IMR-90 (cell line): Measurements from ENCODE around the gene SPCS2. TPM values are rescaled to one million over a fixed set of nuclear protein-coding genes. Genes with fewer than 3 reads are reported as not detected.
"Not testable (repeated sequence)": the region's sequence is repeated elsewhere in the genome, so short reads cannot be mapped to it uniquely, and the experiment has no call there.

Source experiments
- ATAC-seq: fragments of 200-7000 bp; cut with Tn5 transposase; 2 replicates; pipeline ENCODE4 v1.9.1; 2020; ENCODE audit warnings: low read depth, mild to moderate bottlenecking, moderate library complexity
- BruUV-seq: library from RNA; stranded (reverse); fragments of 400-500 nt; replicated peaks from 2 replicates; lab custom pipeline; 2021; lab: Mats Ljungman, UMichigan
- CTCF ChIA-PET: fragments of 300-600 bp; formaldehyde crosslinking; extraction: SDS; loops from one replicate; lab custom pipeline; 2021; ENCODE audit warnings: antibody characterized with exemption; lab: Yijun Ruan, JAX
- POLR2A ChIA-PET: fragments of 300-600 bp; sonication (Branson Sonifier 250); formaldehyde crosslinking; loops from one replicate; lab custom pipeline; 2022; ENCODE audit warnings: antibody characterized with exemption; ENCODE audit not compliant: unreplicated experiment; lab: Charles Lee
- DNase-seq: peaks from one replicate; pipeline ENCODE4 v3.0.0; 2013
- H2AFZ ChIP-seq: replicated peaks from 2 replicates; pipeline ENCODE3; 2013; ENCODE audit warnings: low read length, mild to moderate bottlenecking; ENCODE audit not compliant: poor library complexity
- H2AK5ac ChIP-seq: 2 replicates; pipeline ENCODE4 v1.6.1; 2013; ENCODE audit warnings: low read depth, low read length, inconsistent platforms
- H2AK9ac ChIP-seq: replicated peaks from 2 replicates; pipeline ENCODE3; 2013; ENCODE audit warnings: mild to moderate bottlenecking, low read depth, low read length, moderate library complexity; ENCODE audit not compliant: poor library complexity
- H2BK120ac ChIP-seq: 2 replicates; pipeline ENCODE4 v1.6.1; 2013; ENCODE audit warnings: low read depth, low read length, inconsistent platforms
- H2BK15ac ChIP-seq: 3 replicates; pipeline ENCODE4 v1.6.1; 2013; ENCODE audit warnings: low read depth, low read length, inconsistent platforms
- H2BK20ac ChIP-seq: 2 replicates; pipeline ENCODE4 v1.6.1; 2013; ENCODE audit warnings: low read depth, mild to moderate bottlenecking, inconsistent platforms, low read length, moderate library complexity
- H2BK5ac ChIP-seq: 2 replicates; pipeline ENCODE4 v1.6.1; 2013; ENCODE audit warnings: mild to moderate bottlenecking, low read depth, low read length, inconsistent platforms; ENCODE audit not compliant: poor library complexity, severe bottlenecking
- H3K14ac ChIP-seq: replicated peaks from 2 replicates; pipeline ENCODE4 v1.6.1; 2013; ENCODE audit warnings: low read depth, low read length, inconsistent platforms
- H3K18ac ChIP-seq: 2 replicates; pipeline ENCODE4 v1.6.1; 2013; ENCODE audit warnings: low read depth, low read length, control low read depth
- H3K23ac ChIP-seq: 2 replicates; pipeline ENCODE4 v1.6.1; 2013; ENCODE audit warnings: low read depth, low read length, inconsistent platforms
- H3K27ac ChIP-seq: 2 replicates; pipeline ENCODE4 v1.5.1; 2013; ENCODE audit warnings: mild to moderate bottlenecking, control low read depth, low read length; ENCODE audit not compliant: insufficient read depth
- H3K27me3 ChIP-seq: 2 replicates; pipeline ENCODE4 v1.6.1; 2013; ENCODE audit warnings: low read length; ENCODE audit not compliant: control insufficient read depth, insufficient read depth
- H3K36me3 ChIP-seq: 2 replicates; pipeline ENCODE4 v1.6.1; 2013; ENCODE audit warnings: low read length, mixed read lengths; ENCODE audit not compliant: control insufficient read depth, insufficient read depth
- H3K4ac ChIP-seq: 2 replicates; pipeline ENCODE4 v1.6.1; 2013; ENCODE audit warnings: low read depth, low read length, inconsistent platforms
- H3K4me1 ChIP-seq: 2 replicates; pipeline ENCODE4 v1.6.1; 2013; ENCODE audit warnings: low read length, mixed read lengths; ENCODE audit not compliant: control insufficient read depth, insufficient read depth
- H3K4me2 ChIP-seq: 2 replicates; pipeline ENCODE4 v1.6.1; 2013; ENCODE audit warnings: low read depth, mild to moderate bottlenecking, control low read depth, low read length, moderate library complexity
- H3K4me3 ChIP-seq: 2 replicates; pipeline ENCODE4 v1.5.1; 2013; ENCODE audit warnings: low read depth, mild to moderate bottlenecking, control low read depth, low read length, moderate library complexity; ENCODE audit not compliant: insufficient read depth
- H3K56ac ChIP-seq: 2 replicates; pipeline ENCODE4 v1.6.1; 2013; ENCODE audit warnings: low read length, inconsistent platforms; ENCODE audit not compliant: insufficient read depth; ENCODE audit errors: extremely low read depth
- H3K79me1 ChIP-seq, 2 experiments: 2 replicates each; pipeline ENCODE4 v1.6.1; 2013; ENCODE audit warnings: low read length in 2 of 2, inconsistent platforms in 1 of 2, low read depth in 1 of 2
- H3K9ac ChIP-seq: 2 replicates; pipeline ENCODE4 v1.6.1; 2013; ENCODE audit warnings: low read depth, low read length, control low read depth
- H3K9me1 ChIP-seq: 2 replicates; pipeline ENCODE4 v1.6.1; 2013; ENCODE audit warnings: low read length, inconsistent platforms; ENCODE audit not compliant: insufficient read depth
- H3K9me3 ChIP-seq: 2 replicates; pipeline ENCODE4 v1.6.1; 2013; ENCODE audit warnings: low read length; ENCODE audit not compliant: control insufficient read depth, insufficient read depth
- H4K20me1 ChIP-seq: 2 replicates; pipeline ENCODE4 v1.6.1; 2013; ENCODE audit warnings: low read length, inconsistent platforms; ENCODE audit not compliant: insufficient read depth
- H4K5ac ChIP-seq: 2 replicates; pipeline ENCODE4 v1.6.1; 2013; ENCODE audit warnings: mild to moderate bottlenecking, low read depth, low read length, control low read depth
- H4K8ac ChIP-seq, 2 experiments: 2 replicates each; pipeline ENCODE4 v1.6.1; 2013; ENCODE audit warnings: low read depth in 2 of 2, low read length in 2 of 2, control low read depth in 1 of 2, inconsistent platforms in 1 of 2
- H4K91ac ChIP-seq: 2 replicates; pipeline ENCODE4 v1.6.1; 2013; ENCODE audit warnings: low read depth, low read length, inconsistent platforms; ENCODE audit not compliant: insufficient read depth
- MXI1 ChIP-seq: IDR thresholded peaks from 2 replicates; pipeline ENCODE4 v1.6.1; 2012; ENCODE audit warnings: low read depth, mild to moderate bottlenecking, low read length, moderate library complexity, borderline replicate concordance
- RCOR1 ChIP-seq: IDR thresholded peaks from 2 replicates; pipeline ENCODE4 v1.6.1; 2012; ENCODE audit warnings: mild to moderate bottlenecking, low read length, improper control_type of control experiment; ENCODE audit not compliant: insufficient replicate concordance
- WGBS, 2 experiments: methylation state at CpG; one replicate each; pipeline versions ENCODE4 v1.1.5 to v1.1.7; 2013; ENCODE audit warnings: missing lambda C conversion rate in 2 of 2; ENCODE audit not compliant: insufficient read length in 1 of 2; ENCODE audit errors: extremely low coverage in 2 of 2; 5-methylcytosine and 5-hydroxymethylcytosine counted together
- dilution Hi-C: fragments of 300-500 bp; cut with HindIII; formaldehyde crosslinking; loops from one replicate; pipeline ENCODE4 v1.14.3; 2018; ENCODE audit warnings: low sequenced_read_pairs; ENCODE audit not compliant: unreplicated experiment
- in situ Hi-C: fragments of 300-500 bp; cut with MboI; formaldehyde crosslinking; loops from 3 replicates; pipeline ENCODE4 v1.14.3; 2019; ENCODE audit warnings: low sequenced_read_pairs, inconsistent platforms, mixed read lengths
- intact Hi-C: fragments of 100-400 bp; cut with micrococcal nuclease; formaldehyde crosslinking; loops from 2 replicates; pipeline ENCODE4 v1.10.0; 2022
- polyA plus RNA-seq, 3 experiments: library from polyadenylated mRNA; depleted of rRNA; stranded (reverse); fragments of >200 nt; gene quantifications; 2 replicates each; pipeline ENCODE4 v1.2.3, GENCODE V29; 2012; ENCODE audit warnings: low replicate concordance in 1 of 3
- total RNA-seq: library from RNA; depleted of rRNA; stranded (reverse); fragments of >200 nt; gene quantifications from 2 replicates; pipeline ENCODE4 v1.2.3, GENCODE V29; 2012

The SPCS2 gene
- total and polyA plus RNA-seq, 2 of the 4 experiments (the other 2 are of a cell fraction), result 15.4 to 76.0 TPM

DNA sequence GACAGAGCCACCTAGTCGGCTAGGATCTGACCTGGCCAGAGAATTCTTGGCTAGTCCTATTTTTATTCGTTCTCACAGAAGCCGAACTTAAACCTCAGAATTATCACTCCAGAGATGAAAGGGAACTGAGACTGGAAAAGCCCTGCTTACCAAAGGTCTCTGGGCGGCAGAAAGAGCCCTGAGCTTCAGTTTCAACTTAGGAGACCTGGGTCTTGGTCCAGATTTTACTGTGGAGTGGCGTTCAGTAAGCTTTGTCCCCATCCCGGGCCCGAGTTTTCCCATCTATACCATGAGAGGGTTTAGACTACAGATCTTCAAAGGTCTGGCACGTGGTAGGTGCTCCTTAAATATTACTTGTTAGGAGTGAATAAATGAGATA lies 40.2 kb downstream of the SPCS2 start:
- ChIA-PET POLR2A (no interaction called here), CTCF (interaction anchor here (0.6 kb wide), 1 partner anchor 24 kb away, joined by 3 read pairs; no protein-coding TSS in a partner anchor)
- no peak overlapping the region for H2BK20ac ChIP-seq
- no peak overlapping the region for H4K5ac ChIP-seq
- H2BK15ac ChIP-seq, result no peak overlapping the region
- peak overlapping the region; percentile 24; the same call in 1 of the 2 replicates for H3K4ac ChIP-seq
- no peaks in the 10 kb centered on the region for H3K4me1 ChIP-seq
- peak overlapping the region; percentile 7 to 46; a peak in 2 of 4 replicates for H4K8ac ChIP-seq
- no peak overlapping the region for H2BK5ac ChIP-seq
- H2AFZ ChIP-seq, result peak overlapping the region; percentile 94
- peak overlapping the region; percentile 83 for H3K23ac ChIP-seq
- 0 out of 2 replicates have a peak, but pooled peaks cover 3% of the 10 kb centered on the region for H3K9me1 ChIP-seq
- 20% methylated on average over 1 of the region's 8 CpGs; no CpG with 5 or more reads in 1 of the 2 experiments for WGBS, 2 experiments
- no peaks in the 10 kb centered on the region for H3K9me3 ChIP-seq
- H3K18ac ChIP-seq, result no peak overlapping the region; the same call in 1 of the 2 replicates
- BruUV-seq, result no TSS peak
- peak overlapping the region; percentile 42; the same call in 1 of the 2 replicates for H3K56ac ChIP-seq
- H4K20me1 ChIP-seq, result no peaks in the 10 kb centered on the region
- ATAC-seq, result 0 out of 2 replicates have a peak, but pooled peaks have one; percentile 3
- in situ Hi-C loops, result no loop called here
- peak overlapping the region; percentile 87 for H3K4me3 ChIP-seq
- H3K27me3 ChIP-seq, result no peaks in the 10 kb centered on the region
- peak overlapping the region; percentile 30; the same call in 1 of the 2 replicates for H3K14ac ChIP-seq
- peaks cover 10 to 19% of the 10 kb centered on the region in 2 experiments for H3K79me1 ChIP-seq
- DNase-seq, result peak; percentile 10
- H3K27ac ChIP-seq, result peak overlapping the region; percentile 39; the same call in 1 of the 2 replicates
- H2AK9ac ChIP-seq, result no peak overlapping the region
- peak overlapping the region; percentile 60 for H3K9ac ChIP-seq
- H3K36me3 ChIP-seq, result no peaks in the 10 kb centered on the region
- dilution Hi-C loops, result no loop called here
- intact Hi-C loops, result loop anchor here (2.0 kb wide), 1 partner anchor 40 kb away; the partner anchor contains the start of genes SPCS2 and XRRA1
- no peak for TF ChIP-seq RCOR1
- TF ChIP-seq MXI1, result 0 out of 2 replicates have a peak, but pooled peaks have one; percentile 1
- H2AK5ac ChIP-seq, result no peak overlapping the region
- H3K4me2 ChIP-seq, result peak overlapping the region; percentile 85
- 0 out of 2 replicates have a peak overlapping the region, but pooled peaks have one; percentile 6 for H4K91ac ChIP-seq
- no peak overlapping the region for H2BK120ac ChIP-seq

DNA sequence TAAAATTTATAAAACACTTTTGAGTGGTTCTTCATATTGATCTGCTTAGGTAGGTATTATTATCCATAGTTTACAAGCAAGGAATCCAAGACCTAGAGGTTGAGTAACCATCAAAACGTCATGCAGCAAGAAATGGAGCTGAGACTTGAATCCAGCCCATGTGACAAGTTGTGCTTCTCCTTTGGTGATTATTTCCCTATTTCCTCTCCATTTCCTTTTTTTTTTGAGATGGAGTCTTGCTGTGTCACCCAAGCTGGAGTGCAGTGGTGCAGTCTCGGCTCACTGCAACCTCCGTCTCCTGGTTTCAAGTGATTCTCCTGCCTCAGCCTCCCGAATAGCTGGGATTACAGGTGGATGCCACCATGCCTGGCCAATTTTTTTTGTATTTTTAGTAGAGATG lies 41.1 kb downstream of the SPCS2 start:
- H2AFZ ChIP-seq, H2BK20ac ChIP-seq, H3K4me1 ChIP-seq, H2BK5ac ChIP-seq, H3K23ac ChIP-seq, H3K9me1 ChIP-seq, H3K9me3 ChIP-seq, H3K27me3 ChIP-seq, H3K4ac ChIP-seq, H4K5ac ChIP-seq, H2BK15ac ChIP-seq, H3K56ac ChIP-seq, H3K36me3 ChIP-seq, H2AK9ac ChIP-seq, H4K20me1 ChIP-seq, H3K27ac ChIP-seq, H3K18ac ChIP-seq, H4K91ac ChIP-seq, H3K9ac ChIP-seq, H3K4me3 ChIP-seq, in situ Hi-C loops, CTCF ChIA-PET, H3K4me2 ChIP-seq, H3K14ac ChIP-seq, intact Hi-C loops, H2BK120ac ChIP-seq, ATAC-seq, dilution Hi-C loops, DNase-seq, H4K8ac ChIP-seq, BruUV-seq, H2AK5ac ChIP-seq: not testable (repeated sequence)
- WGBS, 2 experiments, result no CpG with 5 or more reads among the region's 4 CpGs
- peaks cover 10 to 19% of the 10 kb centered on the region in 2 experiments for H3K79me1 ChIP-seq
- POLR2A ChIA-PET, result interaction anchor here (0.7 kb wide), 1 partner anchor 868 kb away, joined by 9 read pairs; no protein-coding TSS in a partner anchor
